Chondrocyte (in vitro differentiated cells): Measurements from ENCODE around the gene TRPM4. TPM values are rescaled to one million over a fixed set of nuclear protein-coding genes. Genes with fewer than 3 reads are reported as not detected.

ENCODE experiments used
- DNase-seq: peaks from one replicate; pipeline ENCODE4 v3.0.0; 2021; ENCODE audit warnings: mixed read lengths, low spot score
- H3K27ac Mint-ChIP-seq: one replicate; pipeline ENCODE4 v1.8.0; 2021; ENCODE audit warnings: mild to moderate bottlenecking, moderate library complexity, mixed read lengths; ENCODE audit not compliant: unreplicated experiment
- H3K27me3 Mint-ChIP-seq: 2 replicates; pipeline ENCODE4 v1.8.0; 2021; ENCODE audit warnings: low read depth, mixed read lengths
- H3K36me3 Mint-ChIP-seq: 2 replicates; pipeline ENCODE4 v1.8.0; 2021; ENCODE audit warnings: low read depth, mixed read lengths
- H3K4me1 Mint-ChIP-seq: 2 replicates; pipeline ENCODE4 v1.8.0; 2021; ENCODE audit warnings: low read depth, mild to moderate bottlenecking, mixed read lengths
- H3K4me3 Mint-ChIP-seq: one replicate; pipeline ENCODE4 v1.8.0; 2021; ENCODE audit warnings: mild to moderate bottlenecking, moderate library complexity, mixed read lengths; ENCODE audit not compliant: unreplicated experiment
- H3K9me3 Mint-ChIP-seq: 2 replicates; pipeline ENCODE4 v1.8.0; 2021; ENCODE audit warnings: low read depth, mixed read lengths
- CTCF ChIP-seq: fragments of 200-600 bp; sonication (generic); IDR thresholded peaks from 2 replicates; pipeline ENCODE4 v1.5.0; 2021; ENCODE audit warnings: antibody characterized with exemption, mild to moderate bottlenecking, moderate library complexity
- total RNA-seq: library from RNA; stranded (reverse); gene quantifications from 3 replicates; pipeline ENCODE4 v1.2.1, GENCODE V29; 2021

TRPM4 gene
- total RNA-seq, 1 donor from 2014 or later = 50.2 TPM

DNA sequence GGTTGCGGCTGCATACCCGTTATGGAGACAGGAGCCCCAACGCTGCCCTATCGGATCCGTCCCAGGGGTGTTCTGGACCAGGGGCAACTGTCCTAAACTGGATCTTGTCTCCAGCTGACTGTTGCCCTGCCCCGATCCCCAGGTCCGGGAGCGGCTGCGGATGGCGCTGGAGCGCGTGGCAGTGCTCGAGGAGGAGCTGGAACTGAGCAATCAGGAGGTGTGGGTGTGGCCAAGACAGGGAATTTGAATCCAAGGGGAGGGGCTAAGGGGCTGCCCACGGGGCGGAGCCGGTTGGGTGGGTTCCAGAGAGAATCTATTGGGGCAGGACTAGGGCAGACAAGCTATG, 28.4 kb upstream of the TRPM4 start:
- Mint-ChIP-seq H3K27me3 (no peaks in the 10 kb centered on the region), H3K9me3 (no peaks in the 10 kb centered on the region), H3K4me1 (peaks cover 19% of the 10 kb centered on the region), H3K36me3 (no peaks in the 10 kb centered on the region), H3K27ac (no peak overlapping the region), H3K4me3 (peak overlapping the region; percentile 81)
- no peak for TF ChIP-seq CTCF
- no peak for DNase-seq

DNA sequence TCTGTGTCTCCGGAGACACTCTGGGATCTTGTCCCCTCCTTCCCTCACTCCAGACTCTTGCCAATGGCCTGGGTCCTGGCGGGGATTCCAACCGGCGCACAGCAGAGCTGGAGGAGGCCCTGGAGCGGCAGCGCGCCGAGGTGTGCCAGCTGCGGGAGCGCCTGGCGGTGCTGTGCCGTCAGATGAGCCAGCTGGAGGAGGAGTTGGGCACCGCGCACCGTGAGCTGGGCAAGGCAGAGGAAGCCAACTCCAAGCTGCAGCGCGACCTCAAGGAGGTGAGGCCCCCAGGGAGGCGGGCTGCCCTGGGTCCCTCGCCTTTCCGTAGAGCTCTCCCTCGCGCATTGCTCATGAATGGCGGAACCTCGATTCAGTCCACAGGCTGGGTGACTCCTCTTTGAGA, 27.3 kb upstream of the TRPM4 start:
- TF ChIP-seq CTCF = no peak
- no peaks in the 10 kb centered on the region for H3K9me3 Mint-ChIP-seq
- no peaks in the 10 kb centered on the region for H3K27me3 Mint-ChIP-seq
- no peak for DNase-seq
- H3K36me3 Mint-ChIP-seq = no peaks in the 10 kb centered on the region
- H3K4me1 Mint-ChIP-seq = peaks cover 19% of the 10 kb centered on the region
- no peak overlapping the region for H3K27ac Mint-ChIP-seq
- H3K4me3 Mint-ChIP-seq = no peak overlapping the region

- DNase-seq = no peak
- H3K36me3 Mint-ChIP-seq = peaks cover 6% of the 10 kb centered on the region
- no peaks in the 10 kb centered on the region for H3K27me3 Mint-ChIP-seq
- H3K27ac Mint-ChIP-seq = no peak overlapping the region
- no peaks in the 10 kb centered on the region for H3K9me3 Mint-ChIP-seq
- H3K4me1 Mint-ChIP-seq = peaks cover 15% of the 10 kb centered on the region
- H3K4me3 Mint-ChIP-seq = no peak overlapping the region
- TF ChIP-seq CTCF = no peak
Observed at GRCh38 chr19:49132974-49133609, 24.5 kb upstream of the TRPM4 start.

- Mint-ChIP-seq H3K27ac (no peak overlapping the region), H3K4me3 (no peak overlapping the region), H3K4me1 (peaks cover 8% of the 10 kb centered on the region), H3K36me3 (peaks cover 6% of the 10 kb centered on the region), H3K9me3 (no peaks in the 10 kb centered on the region), H3K27me3 (no peaks in the 10 kb centered on the region)
- no peak for TF ChIP-seq CTCF
- no peak for DNase-seq
Observed at GRCh38 chr19:49133621-49134454, 23.8 kb upstream of the TRPM4 start.

- Mint-ChIP-seq H3K27me3 (no peaks in the 10 kb centered on the region), H3K27ac (no peak overlapping the region), H3K36me3 (peaks cover 6% of the 10 kb centered on the region), H3K4me1 (no peaks in the 10 kb centered on the region), H3K4me3 (no peak overlapping the region), H3K9me3 (no peaks in the 10 kb centered on the region)
- no peak for DNase-seq
- TF ChIP-seq CTCF = no peak
Observed at GRCh38 chr19:49135686-49136085, 21.9 kb upstream of the TRPM4 start.
